Ishikawa (cell line): ENCODE data around the gene KLHDC8B.

Source experiments
- CEBPB ChIP-seq: IDR thresholded peaks from 2 replicates; pipeline ENCODE4 v1.6.1; 2012
- CREB1 ChIP-seq: IDR thresholded peaks from 2 replicates; pipeline ENCODE4 v1.6.1; 2012; ENCODE audit warnings: low read depth
- EGR1 ChIP-seq: IDR thresholded peaks from 2 replicates; pipeline ENCODE4 v1.6.1; 2012
- EP300 ChIP-seq: IDR thresholded peaks from 2 replicates; pipeline ENCODE4 v1.6.1; 2012; ENCODE audit warnings: borderline replicate concordance
- FOXM1 ChIP-seq: IDR thresholded peaks from 2 replicates; pipeline ENCODE4 v1.6.1; 2012; ENCODE audit warnings: low read depth, borderline replicate concordance
- MAX ChIP-seq: IDR thresholded peaks from 2 replicates; pipeline ENCODE4 v1.6.1; 2012
- NFIC ChIP-seq: IDR thresholded peaks from 2 replicates; pipeline ENCODE4 v1.6.1; 2012
- RAD21 ChIP-seq: IDR thresholded peaks from 2 replicates; pipeline ENCODE4 v1.6.1; 2012; ENCODE audit warnings: low read depth
- REST ChIP-seq: IDR thresholded peaks from 2 replicates; pipeline ENCODE4 v1.6.1; 2012; ENCODE audit warnings: low read depth, mild to moderate bottlenecking
- TAF1 ChIP-seq: IDR thresholded peaks from 2 replicates; pipeline ENCODE4 v1.6.1; 2012; ENCODE audit warnings: low read depth, mild to moderate bottlenecking
- TCF12 ChIP-seq: IDR thresholded peaks from 2 replicates; pipeline ENCODE4 v1.6.1; 2012; ENCODE audit warnings: low read depth
- TEAD4 ChIP-seq: IDR thresholded peaks from 2 replicates; pipeline ENCODE4 v1.6.1; 2012
- USF1 ChIP-seq: IDR thresholded peaks from 2 replicates; pipeline ENCODE4 v1.6.1; 2012
- YY1 ChIP-seq: IDR thresholded peaks from 2 replicates; pipeline ENCODE4 v1.6.1; 2012; ENCODE audit warnings: low read depth

- no peak for TF ChIP-seq NFIC
- no peak for TF ChIP-seq EP300
- TF ChIP-seq REST = no peak
- no peak for TF ChIP-seq RAD21
- TF ChIP-seq CREB1 = no peak
- TF ChIP-seq MAX = no peak
- TF ChIP-seq YY1 = no peak
- TF ChIP-seq TAF1 = no peak
- TF ChIP-seq FOXM1 = no peak
- TF ChIP-seq EGR1 = no peak
- no peak for TF ChIP-seq TCF12
- TF ChIP-seq CEBPB = no peak
- TF ChIP-seq USF1 = no peak
- no peak for TF ChIP-seq TEAD4
Measured at GRCh38 chr3:49170744-49171118, 667 bp upstream of the KLHDC8B start.
